Fibroblast of skin of left quadriceps (primary cell): ENCODE results near the gene COG2.
"Not testable (repeated sequence)": the region's sequence is repeated elsewhere in the genome, so short reads cannot be mapped to it uniquely, and the experiment has no call there.

Experiments
- DNase-seq, 2 experiments: peaks; one replicate each; pipeline ENCODE4 v3.0.0-alpha.2; 2013; ENCODE audit warnings: low read depth in 2 of 2

Gene COG2, protein sequence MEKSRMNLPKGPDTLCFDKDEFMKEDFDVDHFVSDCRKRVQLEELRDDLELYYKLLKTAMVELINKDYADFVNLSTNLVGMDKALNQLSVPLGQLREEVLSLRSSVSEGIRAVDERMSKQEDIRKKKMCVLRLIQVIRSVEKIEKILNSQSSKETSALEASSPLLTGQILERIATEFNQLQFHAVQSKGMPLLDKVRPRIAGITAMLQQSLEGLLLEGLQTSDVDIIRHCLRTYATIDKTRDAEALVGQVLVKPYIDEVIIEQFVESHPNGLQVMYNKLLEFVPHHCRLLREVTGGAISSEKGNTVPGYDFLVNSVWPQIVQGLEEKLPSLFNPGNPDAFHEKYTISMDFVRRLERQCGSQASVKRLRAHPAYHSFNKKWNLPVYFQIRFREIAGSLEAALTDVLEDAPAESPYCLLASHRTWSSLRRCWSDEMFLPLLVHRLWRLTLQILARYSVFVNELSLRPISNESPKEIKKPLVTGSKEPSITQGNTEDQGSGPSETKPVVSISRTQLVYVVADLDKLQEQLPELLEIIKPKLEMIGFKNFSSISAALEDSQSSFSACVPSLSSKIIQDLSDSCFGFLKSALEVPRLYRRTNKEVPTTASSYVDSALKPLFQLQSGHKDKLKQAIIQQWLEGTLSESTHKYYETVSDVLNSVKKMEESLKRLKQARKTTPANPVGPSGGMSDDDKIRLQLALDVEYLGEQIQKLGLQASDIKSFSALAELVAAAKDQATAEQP

DNA sequence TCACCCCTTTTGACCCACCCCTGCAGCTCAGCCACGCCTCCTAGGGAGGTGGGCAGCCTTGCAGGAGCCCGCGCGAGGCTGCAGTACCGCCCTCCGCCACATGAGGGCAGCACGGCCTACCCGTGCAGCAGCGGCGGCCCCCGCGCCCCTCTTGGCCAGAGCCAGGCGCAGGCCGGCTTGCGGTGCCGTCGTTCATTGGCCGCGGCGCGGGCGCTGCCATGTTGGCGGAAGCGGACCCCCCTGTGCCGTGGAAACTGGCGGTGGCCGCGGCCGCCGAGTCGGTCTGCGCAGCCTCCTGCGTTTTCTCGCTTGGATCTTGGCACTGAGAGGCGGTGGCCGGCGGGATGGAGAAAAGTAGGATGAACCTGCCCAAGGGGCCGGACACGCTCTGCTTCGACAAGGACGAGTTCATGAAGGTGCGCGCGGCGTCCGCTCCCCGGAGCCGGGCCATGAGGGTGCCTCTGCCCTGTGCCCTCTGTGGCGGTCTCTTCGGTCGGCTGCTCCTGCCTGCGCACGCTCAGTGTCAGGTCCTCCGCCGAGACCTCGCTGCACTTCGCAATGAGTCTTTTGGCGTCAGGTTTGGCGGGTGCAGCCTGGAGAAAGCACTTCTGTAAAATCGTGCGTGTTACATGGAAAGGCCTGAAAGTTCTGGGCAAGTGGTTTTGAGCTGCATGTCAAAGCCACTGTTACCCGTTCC is at the start of gene COG2:
Gene COG2, plus strand, starts transcription at position 219 of the 697 bp plus-strand sequence. Its CDS starts 126 bp downstream, at position 345.
- DNase-seq, result peak; percentile 77 to 81

DNA sequence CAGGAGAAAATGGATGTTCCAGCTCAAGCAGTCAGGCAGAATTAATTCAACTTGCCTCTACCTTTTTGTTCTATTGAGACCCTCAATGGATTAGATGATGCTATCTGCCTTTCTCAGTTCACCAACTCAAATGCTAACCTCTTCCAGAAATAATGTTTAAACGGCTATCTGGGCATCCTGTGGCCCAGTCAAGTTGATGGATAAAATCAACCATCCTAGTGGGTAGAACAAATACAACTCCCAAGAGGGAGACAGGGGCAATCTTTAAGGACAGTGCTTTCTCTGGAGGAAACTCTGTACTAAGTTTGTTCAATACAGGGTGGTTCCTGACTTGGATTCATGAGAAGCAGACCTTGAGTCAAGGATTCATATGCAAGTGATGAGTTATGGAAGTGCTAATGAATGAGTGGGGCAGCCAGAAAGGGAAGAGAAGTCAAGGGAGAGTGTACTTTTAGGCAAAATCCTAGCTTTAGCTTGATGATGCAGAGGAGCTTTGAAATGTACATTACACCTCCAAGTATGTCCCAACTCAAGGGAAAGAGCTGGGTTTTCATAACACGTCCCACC is 49.4 kb upstream of the COG2 start:
- DNase-seq, result no peak

DNA sequence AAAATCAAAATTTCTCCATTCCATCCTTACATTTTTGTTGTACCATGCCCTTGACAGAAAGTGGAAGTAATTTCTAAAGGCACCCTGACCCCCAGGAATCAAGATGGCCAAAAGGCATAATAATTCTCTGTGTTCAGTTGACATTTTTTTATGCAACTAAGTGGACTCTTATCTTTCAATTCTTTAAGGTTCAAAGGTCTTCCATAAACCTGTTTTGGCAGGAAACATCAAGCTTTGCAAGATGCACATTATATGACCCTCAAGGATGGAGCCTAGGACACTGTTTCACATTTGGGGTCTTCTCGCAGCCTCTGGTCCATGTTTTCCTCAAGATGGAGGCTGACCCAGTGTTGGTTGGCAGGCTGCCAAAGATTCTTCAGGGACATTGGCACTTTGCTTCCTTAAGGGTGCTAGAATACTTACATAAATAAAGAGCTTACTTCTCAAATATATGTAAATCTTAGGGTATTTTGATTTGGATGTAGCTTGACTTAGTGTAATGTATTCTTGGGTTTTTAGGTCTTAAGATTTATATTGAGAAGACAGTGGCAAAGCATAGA is 48.0 kb upstream of the COG2 start:
- no peak for DNase-seq

DNA sequence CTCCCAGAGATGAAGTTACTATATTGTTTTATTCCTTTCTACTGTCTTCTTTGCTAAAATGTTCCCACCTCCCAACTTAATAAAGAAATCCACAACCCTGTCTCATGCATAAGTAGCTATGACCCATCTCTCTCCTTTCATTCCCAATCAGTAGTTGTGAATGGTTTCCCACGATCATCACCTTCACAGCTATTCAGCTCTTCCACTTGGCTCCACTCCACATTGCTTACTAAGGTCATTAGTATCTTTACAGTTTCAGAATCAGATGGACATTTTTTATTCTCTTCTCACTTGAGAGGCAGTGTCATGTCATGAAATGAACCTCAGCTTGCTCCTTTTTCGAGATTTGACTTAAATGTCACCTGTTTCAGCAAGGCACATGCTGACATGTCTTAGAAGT is 47.1 kb upstream of the COG2 start:
- no peak for DNase-seq

DNA sequence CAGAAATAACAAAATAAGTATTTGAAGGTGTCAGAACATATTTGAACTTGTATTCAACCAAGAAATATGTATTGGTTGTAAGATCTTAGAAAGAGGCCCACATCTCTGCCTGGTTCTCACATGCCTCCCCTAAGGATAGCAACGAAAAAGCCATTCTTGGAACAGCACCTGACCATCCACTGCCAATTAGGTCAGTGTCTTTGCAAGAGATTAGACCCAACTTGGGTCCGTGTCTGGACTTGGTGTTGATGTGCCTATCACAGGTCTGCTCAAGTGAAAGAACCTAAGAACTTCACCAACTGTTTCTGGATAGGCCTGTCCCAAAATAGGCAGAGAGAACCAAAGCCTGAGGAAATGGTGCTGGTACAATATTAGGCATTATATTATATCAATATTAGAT is 46.0 kb upstream of the COG2 start:
- DNase-seq, result no peak

DNA sequence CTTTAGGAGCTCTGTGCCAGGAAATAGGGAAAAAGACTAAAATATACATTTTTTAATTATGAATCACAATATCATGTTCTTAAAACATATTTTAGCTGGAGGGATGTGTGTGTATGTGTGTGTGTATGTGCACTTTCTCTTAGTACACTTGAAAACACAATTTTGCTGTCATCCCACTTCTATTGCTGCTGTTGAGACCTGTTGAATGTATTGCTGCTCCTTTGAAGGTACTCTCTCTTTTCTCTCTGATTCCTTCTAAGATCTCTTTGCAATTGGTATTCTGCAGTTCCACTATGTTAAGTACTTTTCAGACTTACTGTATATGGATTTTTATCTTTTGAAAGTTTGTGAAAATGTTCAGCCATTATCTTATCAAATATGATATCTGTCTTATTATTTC is 43.5 kb upstream of the COG2 start:
- no peak for DNase-seq

DNA sequence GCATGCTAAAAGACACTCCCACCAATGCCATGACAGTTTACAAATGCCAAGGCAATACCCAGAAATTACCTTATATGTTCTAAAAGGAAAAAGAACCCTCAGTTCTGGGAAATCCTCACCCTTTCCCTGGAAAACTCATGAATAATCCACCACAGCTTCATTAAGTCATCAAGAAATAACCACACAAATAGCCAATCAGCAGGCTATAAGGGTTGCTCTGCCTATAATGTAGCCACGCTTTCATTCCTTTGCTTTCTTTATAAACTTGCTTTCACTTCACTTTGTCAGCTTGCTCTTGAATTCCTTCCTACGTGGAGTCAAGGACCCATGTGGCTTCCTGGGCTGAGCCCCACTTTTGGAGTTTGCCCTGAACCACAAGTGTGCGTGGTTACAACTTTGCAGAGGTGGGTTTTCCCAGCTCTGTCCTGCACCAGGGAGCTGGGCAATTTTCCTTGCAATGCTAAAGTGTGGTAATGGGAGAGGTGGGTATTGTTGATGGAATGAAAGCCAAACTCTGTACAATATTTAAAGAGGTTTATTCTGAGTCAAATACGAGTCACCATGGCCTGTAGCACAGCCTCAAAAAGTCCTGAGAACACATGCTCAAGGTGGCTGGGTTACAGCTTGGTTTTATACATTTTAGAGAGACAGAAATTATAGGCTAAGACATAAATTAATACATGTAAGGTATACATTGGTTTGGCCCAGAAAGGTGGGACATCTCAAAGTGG is 42.2 kb upstream of the COG2 start:
- no peak for DNase-seq

DNA sequence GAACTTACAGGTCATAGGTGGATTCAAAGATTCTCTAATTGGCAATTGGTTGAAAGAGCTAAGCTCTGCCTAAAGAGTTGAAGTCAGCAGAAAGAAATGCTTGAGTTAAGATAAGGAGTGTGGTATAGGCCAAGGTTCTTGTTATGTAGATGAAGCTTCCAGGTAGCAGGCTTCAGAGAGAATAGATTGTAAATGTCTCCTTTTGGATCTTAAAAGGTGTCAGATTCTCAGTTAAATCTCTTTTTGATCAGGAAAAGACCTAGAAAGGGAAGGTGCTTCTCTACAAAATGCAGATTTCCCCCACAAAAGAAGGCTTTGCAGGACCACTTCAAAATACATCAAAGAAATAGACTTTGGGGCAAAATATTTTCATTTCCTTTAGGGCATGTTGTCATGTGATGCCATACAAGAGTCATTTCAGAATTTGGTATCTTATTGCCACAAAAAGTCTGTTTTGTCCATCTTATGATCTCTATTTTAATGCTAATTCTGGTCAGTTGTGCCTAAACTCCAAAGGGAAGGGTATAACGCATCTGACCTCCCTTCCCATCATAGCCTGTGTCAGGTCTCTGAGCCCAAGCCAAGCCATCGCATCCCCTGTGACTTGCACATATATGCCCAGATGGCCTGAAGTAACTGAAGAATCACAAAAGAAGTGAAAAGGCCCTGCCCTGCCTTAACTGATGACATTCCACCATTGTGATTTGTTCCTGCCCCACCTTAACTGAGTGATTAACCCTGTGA is 41.5 kb upstream of the COG2 start:
- not testable (repeated sequence) for DNase-seq

DNA sequence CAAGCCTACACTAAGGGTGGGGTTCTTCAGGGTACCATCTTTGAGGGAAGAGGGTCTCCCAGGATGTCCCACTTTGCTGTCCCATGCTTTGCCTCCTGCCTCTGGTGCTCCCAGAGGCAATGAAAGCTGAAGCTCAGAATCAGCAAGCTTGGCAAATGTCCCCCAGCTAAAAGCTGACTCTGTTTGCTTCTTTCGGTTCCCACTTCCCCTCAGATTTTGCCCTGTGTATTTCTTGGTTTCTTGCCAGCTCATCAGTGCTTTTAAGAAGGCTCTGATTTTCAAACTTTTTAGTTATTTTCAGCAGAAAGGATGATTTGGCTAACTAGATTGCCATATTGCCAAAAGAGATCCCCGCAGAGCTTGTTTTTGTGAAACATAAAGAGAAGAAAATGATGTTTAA is 33.1 kb upstream of the COG2 start:
- no peak for DNase-seq

DNA sequence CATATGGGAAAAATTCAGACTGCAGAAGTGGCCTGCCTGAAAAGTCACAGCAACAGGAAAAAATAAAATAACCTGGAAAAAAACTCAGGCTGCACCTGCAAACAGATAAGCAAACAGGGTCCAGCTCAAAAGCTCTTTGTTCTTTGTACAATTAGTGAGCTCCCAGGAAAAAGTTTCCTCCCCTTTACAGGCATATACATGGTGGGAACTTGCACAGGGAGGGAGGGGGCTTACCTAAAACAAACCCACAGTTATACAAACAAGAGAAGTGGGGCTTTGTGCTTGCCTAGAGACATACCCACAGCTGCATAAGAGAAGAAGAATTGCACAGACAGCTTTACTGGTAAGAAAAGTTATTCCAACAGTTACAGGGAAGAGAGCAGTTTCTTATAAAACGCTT is 31.7 kb upstream of the COG2 start:
- DNase-seq, result no peak

DNA sequence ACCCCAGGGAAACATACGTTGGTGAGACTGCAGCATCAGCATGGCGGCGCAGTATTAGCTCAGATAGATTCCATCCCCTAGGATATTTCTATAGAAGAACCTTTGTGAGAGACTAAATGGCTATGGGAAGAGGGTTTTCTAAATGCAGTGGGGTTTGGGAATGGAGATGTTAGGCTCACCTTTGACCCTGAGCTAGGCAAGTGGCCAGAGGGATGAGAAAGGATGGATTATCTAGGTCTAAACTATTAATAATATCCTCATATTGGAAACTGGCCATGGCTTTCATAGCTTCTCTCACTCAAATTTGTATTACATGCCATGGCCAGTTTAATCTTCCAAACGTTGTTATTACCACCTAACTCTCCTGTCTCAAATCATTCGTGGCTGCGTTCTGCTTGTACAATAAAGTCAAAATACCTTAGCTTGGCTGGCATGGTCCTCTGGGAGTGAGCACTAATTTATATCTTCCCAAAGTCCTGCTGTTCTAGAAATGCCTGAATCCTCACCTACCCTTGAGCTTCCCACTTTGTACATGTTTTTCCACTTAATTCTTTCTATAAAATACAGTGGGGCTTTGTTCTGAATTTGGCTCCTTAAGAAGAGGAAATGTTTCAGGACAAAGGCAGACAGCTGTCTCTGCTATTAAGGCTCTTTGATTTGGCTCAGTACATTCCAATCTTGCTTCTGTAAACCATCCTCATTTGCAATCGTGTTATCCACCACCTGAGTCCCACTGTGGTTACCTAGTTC is 31.0 kb upstream of the COG2 start:
- DNase-seq, result no peak

DNA sequence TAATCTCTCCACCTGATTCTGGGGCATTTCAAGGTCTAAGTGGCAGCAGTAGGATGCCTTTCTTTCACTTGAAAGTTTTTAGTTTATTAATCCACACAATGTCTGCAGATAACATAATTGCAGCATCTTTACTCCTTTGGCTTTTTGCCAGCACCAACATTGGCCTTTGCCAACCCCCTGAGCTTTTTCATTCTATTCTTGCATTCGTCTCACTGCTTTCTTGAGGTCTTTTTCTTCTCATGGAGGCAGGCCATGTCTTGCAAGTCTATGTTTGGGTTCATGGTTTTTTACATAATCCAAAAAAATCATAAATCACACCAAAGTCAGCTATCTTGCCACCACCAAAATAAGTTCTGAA is 30.4 kb upstream of the COG2 start:
- no peak for DNase-seq

DNA sequence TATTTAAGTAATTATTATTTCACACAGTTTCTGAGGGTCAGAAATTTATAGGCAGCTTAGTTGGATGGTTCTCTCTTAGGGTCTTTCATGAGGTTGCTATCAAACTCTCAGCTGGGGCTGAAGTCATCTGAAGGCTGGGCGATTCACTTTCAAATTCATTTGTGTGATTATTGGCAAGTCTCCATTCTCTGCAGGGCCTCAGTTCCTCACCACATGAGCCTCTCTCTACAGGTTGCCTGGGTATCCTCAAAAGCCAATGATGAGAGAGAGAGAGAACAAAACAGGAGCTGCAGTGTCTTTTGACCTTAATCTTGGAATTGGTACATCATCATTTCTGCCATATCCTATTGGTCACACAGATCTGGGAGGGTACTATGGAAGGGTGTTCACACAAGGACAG is 29.6 kb upstream of the COG2 start:
- no peak for DNase-seq

DNA sequence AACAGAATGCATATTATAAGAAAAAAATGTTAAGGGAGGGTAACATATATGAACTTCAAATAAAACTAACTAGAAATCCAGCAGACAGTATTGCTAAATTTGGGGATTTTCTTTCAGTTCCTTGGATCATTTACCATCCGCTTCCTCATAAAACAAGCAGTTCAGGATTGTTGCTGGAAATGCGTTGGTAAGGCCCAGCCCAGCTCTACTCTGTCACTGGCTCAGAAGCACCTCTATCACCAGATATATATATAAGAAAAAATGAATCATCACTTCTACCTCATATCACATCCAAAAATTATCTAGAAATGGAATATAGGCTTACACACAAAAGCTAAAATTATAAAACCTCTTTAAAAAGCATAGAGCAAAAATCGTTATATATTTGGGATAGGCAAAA is 28.2 kb upstream of the COG2 start:
- no peak for DNase-seq

DNA sequence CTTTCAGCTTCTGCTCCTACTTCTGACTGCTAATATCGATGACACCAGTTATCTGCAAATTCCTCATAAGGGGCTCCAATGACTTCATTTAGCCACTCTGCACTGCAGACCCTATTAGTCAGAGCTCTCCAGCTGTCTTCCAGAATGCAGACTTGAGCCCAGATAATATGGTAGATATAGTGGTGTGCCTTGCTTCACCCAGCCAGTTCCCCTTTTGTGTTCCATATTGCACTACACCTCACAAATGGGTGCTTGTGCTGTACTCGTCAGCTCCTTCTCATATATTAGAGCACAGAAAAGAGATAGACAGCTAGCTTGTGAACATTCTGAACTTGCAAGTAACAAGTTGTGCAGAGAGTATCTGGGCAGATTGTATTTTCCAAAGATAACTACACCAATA is 23.7 kb upstream of the COG2 start:
- DNase-seq, result no peak

DNA sequence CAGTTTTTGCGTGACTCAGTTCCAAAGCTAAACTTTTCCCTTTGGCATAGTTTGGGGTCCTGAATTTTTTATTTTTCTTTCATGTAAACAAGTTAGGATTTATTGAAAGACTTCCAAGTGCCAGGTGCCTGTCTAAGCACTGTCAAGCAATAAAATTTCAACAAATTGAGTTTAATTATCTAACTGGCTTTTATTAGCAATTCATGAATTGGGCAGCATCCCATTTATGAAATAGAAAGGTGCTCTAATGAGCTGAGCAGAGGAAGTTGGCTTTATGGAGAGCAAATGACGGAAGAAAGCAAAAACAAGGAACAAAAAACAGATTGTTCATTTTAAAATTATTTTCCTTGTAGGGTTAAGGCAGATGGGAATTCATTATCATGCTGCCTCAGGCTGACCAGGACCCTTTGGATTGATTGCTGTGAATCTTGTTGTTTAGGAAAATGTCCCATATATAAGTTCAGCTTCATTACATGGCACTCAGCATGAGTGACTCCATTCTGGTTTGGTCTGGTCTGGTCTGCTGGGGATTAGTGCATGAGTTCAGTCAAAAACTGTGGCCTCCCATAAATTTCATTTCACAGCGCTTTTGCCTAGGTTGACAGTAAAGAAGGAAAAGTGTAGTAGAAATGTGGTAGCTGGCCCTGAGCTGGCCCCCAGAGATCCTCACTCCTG is 21.5 kb upstream of the COG2 start:
- DNase-seq, result no peak

DNA sequence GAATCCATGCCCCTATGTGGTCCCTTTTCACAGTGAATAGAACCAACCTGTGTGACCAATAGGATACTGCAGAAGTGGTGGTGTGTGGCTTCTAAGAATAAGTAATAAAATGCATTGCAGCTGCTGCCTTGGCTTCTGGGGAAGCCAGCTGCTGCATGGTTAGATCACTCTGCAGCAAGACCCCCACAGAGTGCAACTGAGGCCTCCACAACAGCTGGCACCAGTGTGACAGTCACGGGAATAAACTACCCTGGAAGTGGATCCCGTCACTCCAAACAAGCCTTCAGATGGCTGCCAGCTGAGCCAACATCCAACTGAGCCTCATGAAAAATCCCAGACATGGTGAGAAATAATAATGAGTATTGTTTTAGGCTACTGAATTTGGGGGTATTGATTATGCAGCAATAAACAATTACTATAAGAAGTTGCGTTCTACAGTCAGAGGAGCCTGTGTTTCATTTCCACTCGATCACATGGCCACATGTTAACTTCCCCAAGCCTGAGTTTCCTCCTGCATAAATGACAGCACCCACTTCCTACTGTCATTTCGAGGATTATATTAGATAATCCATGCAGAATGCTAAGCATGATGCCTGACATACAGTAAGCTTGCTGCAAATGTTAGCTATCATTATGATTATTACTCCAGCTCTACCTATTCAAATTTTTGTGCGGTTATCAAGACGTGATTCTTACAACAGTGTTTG is 20.8 kb upstream of the COG2 start:
- DNase-seq, result no peak

DNA sequence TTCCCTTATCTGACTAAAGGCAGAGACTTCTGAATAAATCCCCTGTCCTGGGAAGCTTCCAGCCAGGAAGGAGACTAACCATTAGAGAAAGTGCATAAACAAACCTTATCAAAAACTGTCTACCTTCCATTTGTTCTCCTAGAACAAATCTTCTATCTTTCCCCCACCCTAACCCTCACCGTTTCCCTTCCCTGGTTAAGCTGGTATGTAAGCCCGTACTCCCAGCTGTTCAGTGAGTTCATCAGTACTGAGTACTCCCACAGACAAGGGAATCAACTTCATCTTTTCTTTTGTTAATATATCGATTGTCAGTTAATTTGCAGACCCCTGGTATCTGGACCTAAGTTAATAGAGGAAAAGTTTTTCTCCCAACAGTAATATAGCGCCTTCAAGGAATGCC is 20.1 kb upstream of the COG2 start:
- DNase-seq, result no peak
